ENCODE results near the gene LRRFIP1.

LRRFIP1 gene

DNA sequence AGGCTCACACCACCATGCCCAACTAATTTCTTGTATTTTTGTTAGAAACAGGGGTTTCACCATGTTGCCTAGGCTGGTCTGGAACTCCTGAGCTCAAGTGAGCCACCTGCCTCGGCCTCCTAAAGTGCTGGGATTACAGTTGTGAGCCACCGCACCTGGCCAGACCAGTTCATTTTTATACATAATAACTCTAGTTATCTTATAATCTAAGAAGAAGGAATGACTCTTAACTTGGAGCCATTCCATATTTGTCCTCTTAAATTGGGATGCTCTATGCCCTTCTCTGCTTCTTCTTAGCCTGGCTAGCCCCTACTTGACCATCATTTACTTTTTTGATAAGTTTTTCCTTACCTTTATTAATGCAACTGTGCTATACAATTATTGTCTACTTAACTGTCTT is 174.1 kb downstream of the LRRFIP1 start:
- Histone ChIP-seq H3K9ac (ENCODE audit: low read length) (no peak overlapping the region), H3K27ac (ENCODE audit: low read depth, low read length) (no peak overlapping the region), H3K9me3 (ENCODE audit: low read length) (no peaks in the 10 kb centered on the region), H3K4me3 (ENCODE audit: low read depth in 1 of 2, low read length in 2 of 2) (no peak overlapping the region), H3K27me3 (ENCODE audit: control insufficient read depth in 1 of 2, insufficient read depth in 2 of 2, low read length in 2 of 2) (peaks cover 0 to 6% of the 10 kb centered on the region in 2 donors), H3K36me3 (ENCODE audit: insufficient read depth, low read length) (no peaks in the 10 kb centered on the region), H3K4me1 (ENCODE audit: insufficient read depth, low read length) (no peaks in the 10 kb centered on the region)

DNA sequence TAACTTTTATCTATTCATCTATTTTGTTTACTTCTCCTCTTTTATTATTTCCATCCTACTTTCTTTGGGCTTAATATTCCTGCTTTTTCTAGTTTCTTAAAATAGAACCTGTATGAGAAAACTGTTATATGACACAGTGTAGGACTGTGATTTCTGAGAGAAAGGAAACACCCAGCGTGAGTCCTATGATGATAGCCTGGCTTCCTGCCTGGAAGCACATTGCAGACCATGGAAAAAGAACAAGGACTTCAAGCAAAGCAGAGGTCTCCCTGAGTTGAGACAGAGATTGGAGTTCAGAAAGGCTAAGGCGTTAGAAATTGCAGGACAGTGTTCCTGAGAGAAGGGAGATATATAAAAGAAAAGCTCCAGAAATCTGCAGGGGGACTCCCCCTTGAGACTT is 178.9 kb downstream of the LRRFIP1 start:
- Histone ChIP-seq H3K4me1 (ENCODE audit: insufficient read depth, low read length) (no peaks in the 10 kb centered on the region), H3K27me3 (ENCODE audit: control insufficient read depth in 1 of 2, insufficient read depth in 2 of 2, low read length in 2 of 2) (no peaks in the 10 kb centered on the region)

DNA sequence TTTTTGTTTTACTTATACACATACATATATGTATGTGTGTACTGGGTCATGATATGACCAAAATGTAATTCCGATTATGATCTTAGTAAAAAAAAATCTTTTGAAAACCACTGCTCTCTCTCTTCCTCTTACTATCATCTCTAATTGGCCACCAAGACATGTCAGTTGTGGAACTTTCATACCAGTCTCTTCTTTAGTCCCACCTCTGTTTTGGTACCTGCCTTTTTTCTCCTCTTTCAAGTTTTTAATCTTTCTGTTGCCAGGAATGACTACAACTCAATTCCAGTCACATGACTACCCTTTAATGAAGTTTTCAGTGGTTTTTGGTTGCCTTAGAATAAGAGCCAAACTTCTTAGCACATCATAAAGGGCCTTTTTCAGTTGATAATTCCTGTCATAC is 188.2 kb downstream of the LRRFIP1 start:
- Histone ChIP-seq H3K4me1 (ENCODE audit: insufficient read depth, low read length) (no peaks in the 10 kb centered on the region), H3K9me3 (ENCODE audit: low read length) (no peaks in the 10 kb centered on the region), H3K4me3 (ENCODE audit: low read depth in 1 of 2, low read length in 2 of 2) (no peak overlapping the region), H3K27me3 (ENCODE audit: control insufficient read depth in 1 of 2, insufficient read depth in 2 of 2, low read length in 2 of 2) (no peaks in the 10 kb centered on the region), H3K27ac (ENCODE audit: low read depth, low read length) (no peak overlapping the region), H3K36me3 (ENCODE audit: insufficient read depth, low read length) (no peaks in the 10 kb centered on the region), H3K9ac (ENCODE audit: low read length) (no peak overlapping the region)

More for the DNA sequence above, 178.9 kb downstream of the LRRFIP1 start:
- Histone ChIP-seq H3K36me3 (ENCODE audit: insufficient read depth, low read length) (no peaks in the 10 kb centered on the region), H3K9me3 (ENCODE audit: low read length) (no peaks in the 10 kb centered on the region), H3K9ac (ENCODE audit: low read length) (no peak overlapping the region), H3K4me3 (ENCODE audit: low read depth in 1 of 2, low read length in 2 of 2) (no peak overlapping the region), H3K27ac (ENCODE audit: low read depth, low read length) (no peak overlapping the region)

DNA sequence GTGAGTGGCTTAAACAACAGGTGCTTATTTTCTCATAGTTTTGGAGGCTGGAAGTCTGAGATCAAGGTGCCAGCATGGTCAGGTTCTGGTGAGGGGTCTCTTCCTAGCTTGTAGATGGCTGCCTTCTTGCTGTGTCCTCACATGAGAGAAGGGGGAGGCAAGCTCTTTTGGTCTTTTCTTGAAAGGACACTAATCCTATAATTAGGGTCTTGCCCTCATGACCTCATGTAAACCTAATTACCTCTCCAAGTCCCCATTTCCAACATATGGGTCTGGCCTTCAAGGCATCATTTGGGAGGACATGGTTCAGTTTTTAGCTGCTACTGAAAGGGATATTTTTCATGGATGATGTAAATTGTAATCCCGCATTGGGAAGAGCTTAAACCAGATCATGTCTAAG is 189.1 kb downstream of the LRRFIP1 start:
- Histone ChIP-seq H3K36me3 (ENCODE audit: insufficient read depth, low read length) (no peaks in the 10 kb centered on the region), H3K9ac (ENCODE audit: low read length) (no peak overlapping the region), H3K9me3 (ENCODE audit: low read length) (no peaks in the 10 kb centered on the region), H3K4me3 (ENCODE audit: low read depth in 1 of 2, low read length in 2 of 2) (no peak overlapping the region), H3K27me3 (ENCODE audit: control insufficient read depth in 1 of 2, insufficient read depth in 2 of 2, low read length in 2 of 2) (no peaks in the 10 kb centered on the region), H3K27ac (ENCODE audit: low read depth, low read length) (no peak overlapping the region), H3K4me1 (ENCODE audit: insufficient read depth, low read length) (no peaks in the 10 kb centered on the region)

DNA sequence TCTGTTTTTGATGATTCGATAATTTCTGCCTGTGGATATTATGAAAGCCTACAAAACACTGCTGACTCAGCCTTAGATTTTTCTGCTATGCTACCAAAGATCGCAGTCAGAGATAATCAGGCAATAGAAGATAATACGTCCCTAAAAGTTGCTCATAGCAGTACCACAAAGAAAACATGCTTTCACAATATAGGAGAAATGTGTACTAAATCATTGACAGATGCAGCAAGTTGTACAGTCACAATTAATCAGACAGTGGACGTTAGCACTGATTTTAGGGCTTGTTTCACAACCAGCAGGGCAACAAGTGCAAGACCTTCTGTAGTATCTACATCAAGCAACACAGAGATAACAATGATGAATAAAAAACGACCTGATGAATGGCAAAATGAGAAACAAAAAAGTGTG is 190.7 kb downstream of the LRRFIP1 start:
- no peak overlapping the region for H3K27ac ChIP-seq (ENCODE audit: low read depth, low read length)
- no peak overlapping the region for H3K4me3 ChIP-seq (ENCODE audit: low read depth in 1 of 2, low read length in 2 of 2)

DNA sequence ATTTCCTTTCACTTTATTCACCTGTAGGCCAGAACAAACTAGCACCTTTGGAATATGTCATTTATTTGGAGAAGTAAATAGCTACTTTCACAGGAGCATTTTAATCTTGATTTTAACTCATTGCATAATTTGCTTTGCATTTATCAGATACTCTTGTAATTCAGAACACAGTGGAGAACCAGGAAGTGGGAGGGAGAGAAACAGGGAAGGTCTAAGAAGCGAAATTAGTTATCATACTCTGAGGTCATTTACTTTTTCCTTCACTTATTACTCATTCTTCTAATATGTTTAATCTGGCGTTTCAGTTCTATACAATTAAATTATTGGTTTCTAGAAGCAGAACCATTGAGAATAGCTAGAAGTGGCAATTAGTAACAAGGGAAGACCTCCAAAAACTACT is 191.8 kb downstream of the LRRFIP1 start:
- Histone ChIP-seq H3K9ac (ENCODE audit: low read length) (no peak overlapping the region), H3K27me3 (ENCODE audit: control insufficient read depth in 1 of 2, insufficient read depth in 2 of 2, low read length in 2 of 2) (no peaks in the 10 kb centered on the region), H3K4me1 (ENCODE audit: insufficient read depth, low read length) (no peaks in the 10 kb centered on the region), H3K4me3 (ENCODE audit: low read depth in 1 of 2, low read length in 2 of 2) (no peak overlapping the region), H3K9me3 (ENCODE audit: low read length) (no peaks in the 10 kb centered on the region), H3K27ac (ENCODE audit: low read depth, low read length) (no peak overlapping the region), H3K36me3 (ENCODE audit: insufficient read depth, low read length) (no peaks in the 10 kb centered on the region)

More for the DNA sequence above, 190.7 kb downstream of the LRRFIP1 start:
- Histone ChIP-seq H3K9me3 (ENCODE audit: low read length) (no peaks in the 10 kb centered on the region), H3K27me3 (ENCODE audit: control insufficient read depth in 1 of 2, insufficient read depth in 2 of 2, low read length in 2 of 2) (no peaks in the 10 kb centered on the region), H3K9ac (ENCODE audit: low read length) (no peak overlapping the region), H3K4me1 (ENCODE audit: insufficient read depth, low read length) (no peaks in the 10 kb centered on the region), H3K36me3 (ENCODE audit: insufficient read depth, low read length) (no peaks in the 10 kb centered on the region)

DNA sequence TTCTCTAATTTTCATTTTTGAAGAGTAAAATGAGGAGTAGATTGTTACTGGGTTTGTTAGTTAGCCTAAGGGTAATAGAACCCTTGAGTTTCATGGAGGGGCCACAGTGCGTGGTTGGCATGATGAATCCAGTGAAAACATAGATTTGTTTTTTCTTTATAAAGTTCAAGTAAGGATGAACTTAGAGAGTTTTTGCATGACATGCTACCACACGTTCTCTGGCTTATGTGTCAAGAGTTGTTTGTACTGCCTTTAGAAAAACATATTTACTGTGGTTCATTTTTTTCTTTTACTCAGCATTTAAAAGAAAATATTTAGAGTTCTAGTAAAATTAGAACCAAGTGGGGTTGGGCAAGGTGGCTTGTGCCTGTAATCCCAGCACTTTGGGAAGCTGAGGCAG is 193.0 kb downstream of the LRRFIP1 start:
- no peak overlapping the region for H3K27ac ChIP-seq (ENCODE audit: low read depth, low read length)
- H3K36me3 ChIP-seq (ENCODE audit: insufficient read depth, low read length), result no peaks in the 10 kb centered on the region
- H3K9ac ChIP-seq (ENCODE audit: low read length), result no peak overlapping the region
- no peaks in the 10 kb centered on the region for H3K9me3 ChIP-seq (ENCODE audit: low read length)
- H3K27me3 ChIP-seq (ENCODE audit: control insufficient read depth in 1 of 2, insufficient read depth in 2 of 2, low read length in 2 of 2), result no peaks in the 10 kb centered on the region
- no peaks in the 10 kb centered on the region for H3K4me1 ChIP-seq (ENCODE audit: insufficient read depth, low read length)
- H3K4me3 ChIP-seq (ENCODE audit: low read depth in 1 of 2, low read length in 2 of 2), result no peak overlapping the region

DNA sequence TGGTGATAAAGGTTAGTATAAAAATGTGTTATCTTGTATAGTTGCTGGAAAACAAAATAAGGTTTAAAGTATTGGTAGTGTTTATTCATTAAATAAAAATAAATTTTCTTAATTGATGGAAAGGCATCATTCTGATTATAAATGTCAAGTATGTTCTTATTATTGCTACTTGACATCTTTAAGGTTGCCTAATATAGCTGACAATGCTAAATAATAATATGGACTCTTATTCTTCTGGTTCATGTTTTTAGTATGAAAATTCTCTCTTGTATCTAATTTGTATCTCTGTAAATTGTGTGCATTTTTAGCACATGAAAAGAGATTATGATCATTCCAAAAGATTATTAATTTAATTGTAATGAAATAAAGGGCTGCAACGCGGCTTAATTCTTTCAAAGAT is 196.2 kb downstream of the LRRFIP1 start:
- no peak overlapping the region for H3K9ac ChIP-seq (ENCODE audit: low read length)
- no peak overlapping the region for H3K27ac ChIP-seq (ENCODE audit: low read depth, low read length)
- H3K36me3 ChIP-seq (ENCODE audit: insufficient read depth, low read length), result no peaks in the 10 kb centered on the region
- H3K4me1 ChIP-seq (ENCODE audit: insufficient read depth, low read length), result no peaks in the 10 kb centered on the region
- H3K9me3 ChIP-seq (ENCODE audit: low read length), result no peaks in the 10 kb centered on the region
- H3K4me3 ChIP-seq (ENCODE audit: low read depth in 1 of 2, low read length in 2 of 2), result no peak overlapping the region
- no peaks in the 10 kb centered on the region for H3K27me3 ChIP-seq (ENCODE audit: control insufficient read depth in 1 of 2, insufficient read depth in 2 of 2, low read length in 2 of 2)

DNA sequence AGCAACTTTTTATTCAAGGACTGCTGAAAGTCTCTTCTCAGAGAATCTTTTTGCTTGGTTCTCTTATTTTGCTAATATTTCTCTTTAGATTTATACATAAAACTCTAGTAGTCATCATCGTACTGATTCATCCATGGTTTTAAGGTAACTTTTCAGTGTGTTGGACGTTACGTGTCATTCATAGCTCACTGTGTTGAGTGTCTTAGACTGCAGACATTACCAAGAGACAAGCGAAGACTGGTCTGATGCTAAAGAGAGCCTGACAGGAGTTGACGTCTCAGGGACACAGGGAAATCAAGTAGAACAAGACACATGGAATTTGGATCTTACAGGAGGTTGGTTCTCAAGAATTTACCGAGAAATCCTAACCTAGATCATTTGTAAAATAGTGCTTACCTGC is 196.7 kb downstream of the LRRFIP1 start:
- Histone ChIP-seq H3K27me3 (ENCODE audit: control insufficient read depth in 1 of 2, insufficient read depth in 2 of 2, low read length in 2 of 2) (no peaks in the 10 kb centered on the region), H3K36me3 (ENCODE audit: insufficient read depth, low read length) (no peaks in the 10 kb centered on the region), H3K9ac (ENCODE audit: low read length) (no peak overlapping the region), H3K27ac (ENCODE audit: low read depth, low read length) (no peak overlapping the region), H3K4me1 (ENCODE audit: insufficient read depth, low read length) (no peaks in the 10 kb centered on the region), H3K9me3 (ENCODE audit: low read length) (no peaks in the 10 kb centered on the region), H3K4me3 (ENCODE audit: low read depth in 1 of 2, low read length in 2 of 2) (no peak overlapping the region)

DNA sequence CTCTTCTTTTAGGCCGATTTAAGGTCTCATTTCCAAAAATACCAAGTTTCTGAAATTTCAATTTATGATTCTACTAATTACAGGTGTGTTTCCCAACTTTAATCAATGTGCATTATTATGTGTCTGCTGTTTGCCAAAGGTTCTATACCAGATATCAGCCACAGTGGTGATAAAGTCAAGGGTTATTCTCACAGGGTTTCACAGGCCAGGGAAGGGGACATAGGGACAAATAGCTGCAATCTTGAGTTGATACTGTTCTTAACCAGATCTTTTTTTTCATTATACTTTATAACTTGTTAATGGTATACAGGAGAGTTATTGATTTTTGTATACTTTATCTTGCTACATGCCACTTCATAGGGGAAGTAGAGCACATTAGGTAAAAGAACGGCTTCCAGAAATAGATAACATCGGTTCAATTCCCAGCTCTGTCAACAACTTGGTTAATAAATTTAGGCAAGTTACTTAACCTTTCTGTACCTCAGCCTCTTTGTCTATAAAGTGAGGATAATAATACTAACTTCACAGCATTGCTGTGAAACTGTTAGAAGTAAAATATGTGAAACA is 200.1 kb downstream of the LRRFIP1 start:
- Histone ChIP-seq H3K36me3 (ENCODE audit: insufficient read depth, low read length) (no peaks in the 10 kb centered on the region), H3K4me3 (ENCODE audit: low read depth in 1 of 2, low read length in 2 of 2) (no peak overlapping the region), H3K4me1 (ENCODE audit: insufficient read depth, low read length) (no peaks in the 10 kb centered on the region), H3K27me3 (ENCODE audit: control insufficient read depth in 1 of 2, insufficient read depth in 2 of 2, low read length in 2 of 2) (no peaks in the 10 kb centered on the region), H3K9ac (ENCODE audit: low read length) (no peak overlapping the region), H3K27ac (ENCODE audit: low read depth, low read length) (no peak overlapping the region), H3K9me3 (ENCODE audit: low read length) (no peaks in the 10 kb centered on the region)
